GM15510 (cell line): Measurements from ENCODE around the gene JMJD6.

Experiments
- POLR2A ChIP-seq: IDR thresholded peaks from 3 replicates; pipeline ENCODE4 v1.6.1; 2011; ENCODE audit warnings: borderline replicate concordance; ENCODE audit not compliant: insufficient read length; ENCODE audit errors: extremely low read depth

The JMJD6 gene

DNA sequence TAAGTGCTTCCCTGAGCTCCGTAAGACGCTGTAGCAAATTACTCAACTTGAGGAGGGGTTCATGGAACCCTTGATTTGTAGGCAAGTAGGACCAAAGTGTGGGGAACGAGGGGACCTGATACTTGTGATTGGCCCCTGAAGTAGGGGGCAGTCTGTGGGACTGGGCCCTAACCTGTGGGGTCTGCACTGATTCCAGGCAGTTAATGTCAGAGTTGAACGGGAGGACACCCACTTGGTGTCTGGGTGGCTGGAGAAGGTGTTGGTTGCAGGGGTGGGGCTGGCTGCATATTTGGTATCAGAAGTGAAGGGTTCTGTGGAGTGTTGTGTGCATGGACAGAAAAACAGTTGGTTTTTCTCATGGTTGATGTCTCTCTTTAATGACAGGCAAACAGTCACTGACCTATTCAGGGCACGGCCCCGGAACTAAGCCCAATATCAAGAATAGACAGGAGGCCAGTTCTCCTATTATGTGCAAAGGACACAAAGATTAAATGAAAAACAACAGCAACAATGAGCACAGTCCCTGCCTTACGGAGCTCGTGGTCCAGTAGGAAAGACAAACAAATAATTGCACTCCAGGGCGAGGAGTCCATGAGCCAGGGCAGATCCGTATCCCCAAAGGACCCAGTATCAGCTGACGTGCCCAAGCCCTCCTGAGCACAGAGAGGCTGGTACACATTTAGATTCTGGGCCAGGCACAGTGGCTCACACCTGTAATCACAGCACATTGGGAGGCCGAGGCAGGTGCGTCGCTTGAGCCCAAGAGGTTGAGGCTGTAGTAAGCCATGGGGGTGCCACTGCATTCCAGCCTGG is 34.8 kb downstream of the JMJD6 start:
- TF ChIP-seq POLR2A: no peak

DNA sequence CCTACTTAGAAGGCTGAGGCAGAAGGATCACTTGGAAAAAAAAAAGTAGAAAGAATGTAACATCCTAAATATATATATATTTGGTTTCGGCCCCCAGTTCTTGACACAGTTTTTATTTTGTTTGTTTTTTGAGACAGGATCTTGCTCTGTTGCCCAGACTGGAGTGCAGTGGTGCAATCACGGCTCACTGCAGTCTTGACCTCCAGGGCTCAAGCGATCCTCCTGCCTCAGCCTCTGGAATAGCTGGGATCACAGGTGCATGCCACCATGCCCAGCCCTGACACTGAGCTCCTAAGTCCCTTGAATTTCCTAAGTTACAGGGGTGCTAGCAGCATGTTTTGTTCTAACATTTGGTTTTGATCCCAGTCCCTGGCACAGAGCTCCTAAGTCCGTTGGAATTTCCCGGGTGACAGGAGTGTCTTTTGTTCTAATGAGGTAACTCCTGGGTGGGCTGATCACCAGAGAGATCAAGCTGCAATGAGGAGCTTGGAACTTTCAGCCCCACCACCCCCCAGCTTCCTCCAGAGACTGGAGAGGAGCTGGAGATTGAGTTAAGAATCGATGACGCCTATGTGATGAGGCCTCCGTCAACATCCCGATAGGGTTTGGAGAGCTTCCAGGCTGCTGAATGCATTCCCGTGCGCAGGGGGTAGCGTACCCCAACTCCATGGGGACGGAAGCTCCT is 35.7 kb downstream of the JMJD6 start:
- no peak for TF ChIP-seq POLR2A

DNA sequence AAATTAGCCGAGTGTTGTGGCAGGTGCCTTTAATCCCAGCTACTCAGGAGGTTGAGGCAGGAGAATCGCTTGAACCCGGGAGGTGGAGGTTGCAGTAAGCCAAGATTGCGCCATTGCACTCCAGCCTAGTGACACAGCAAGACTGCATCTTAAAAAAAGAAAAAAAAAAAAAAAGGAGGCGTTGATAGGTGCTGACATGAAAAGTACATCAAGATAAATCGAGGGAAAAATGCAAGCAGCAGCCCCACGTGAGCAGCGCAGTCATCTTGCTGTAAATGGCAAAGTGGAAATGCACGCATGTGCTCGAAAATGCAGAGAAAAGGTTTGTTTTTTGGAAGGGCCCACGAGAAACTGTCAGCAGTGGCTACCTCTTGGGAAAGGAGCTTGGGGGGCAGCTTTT is 36.5 kb downstream of the JMJD6 start:
- no peak for TF ChIP-seq POLR2A

DNA sequence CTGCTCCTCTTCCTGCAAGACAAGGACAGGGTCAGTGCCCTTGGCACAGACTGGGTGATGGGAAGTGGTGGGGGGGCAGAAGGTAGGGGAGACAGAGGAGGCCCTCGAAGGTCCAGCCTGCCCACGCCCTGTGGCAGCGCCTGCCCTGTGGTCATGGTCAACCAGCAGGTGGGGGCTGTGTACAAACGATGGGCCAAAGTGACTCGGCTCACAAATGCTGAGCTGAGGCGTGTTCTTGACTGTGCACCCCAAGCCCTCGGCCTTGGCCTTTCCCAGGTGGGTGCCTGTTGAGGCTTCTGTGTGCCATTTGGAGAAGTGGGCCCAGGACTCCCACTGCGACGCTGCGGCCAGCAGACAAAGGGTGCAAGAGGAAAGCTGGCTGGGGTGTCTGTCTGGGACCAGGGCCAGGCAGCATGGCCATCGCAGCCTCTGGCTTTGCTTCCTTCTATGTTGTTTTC is 38.2 kb downstream of the JMJD6 start:
- no peak for TF ChIP-seq POLR2A

DNA sequence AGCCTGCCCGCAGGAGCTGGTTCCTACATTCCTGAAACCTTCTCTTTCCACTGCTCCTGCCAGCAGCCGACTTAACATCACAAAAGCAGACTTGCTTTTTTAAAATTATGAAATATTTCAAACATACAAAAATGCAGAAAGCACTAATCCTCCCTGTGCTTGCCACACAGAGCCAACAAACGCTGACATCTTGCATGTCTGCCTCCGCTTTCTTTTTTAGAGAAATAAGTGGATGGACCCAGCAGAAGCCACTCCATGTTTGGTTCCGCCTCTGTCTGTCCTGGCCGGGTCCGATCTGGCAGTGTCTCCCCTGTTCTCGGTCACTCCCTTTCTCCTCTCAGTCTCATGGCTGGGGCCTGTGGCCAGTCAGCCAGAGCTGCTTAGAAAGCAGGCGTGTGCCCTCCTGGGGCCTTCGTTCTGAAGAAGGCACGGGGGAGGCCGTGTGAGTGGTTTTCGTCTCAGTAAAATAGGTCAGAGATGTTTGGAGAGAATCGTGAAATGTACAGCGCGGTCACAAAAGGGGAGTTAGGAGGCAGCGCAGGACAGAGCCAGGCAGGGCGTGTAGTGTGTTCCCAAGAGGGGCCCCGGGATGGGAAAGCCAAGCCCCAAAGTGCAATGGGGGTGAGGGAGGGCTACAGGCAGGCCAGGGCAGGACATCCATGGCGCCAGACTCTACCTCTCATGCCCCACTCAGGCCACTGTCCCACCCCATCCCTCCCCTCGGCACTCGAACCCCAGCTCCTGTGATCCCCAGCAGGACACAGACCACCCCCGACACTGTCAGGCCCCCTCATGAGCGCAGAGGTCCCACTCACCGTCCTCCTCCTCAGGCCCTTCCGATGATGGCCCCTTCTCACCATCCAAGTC is 38.9 kb downstream of the JMJD6 start:
- no peak for TF ChIP-seq POLR2A

DNA sequence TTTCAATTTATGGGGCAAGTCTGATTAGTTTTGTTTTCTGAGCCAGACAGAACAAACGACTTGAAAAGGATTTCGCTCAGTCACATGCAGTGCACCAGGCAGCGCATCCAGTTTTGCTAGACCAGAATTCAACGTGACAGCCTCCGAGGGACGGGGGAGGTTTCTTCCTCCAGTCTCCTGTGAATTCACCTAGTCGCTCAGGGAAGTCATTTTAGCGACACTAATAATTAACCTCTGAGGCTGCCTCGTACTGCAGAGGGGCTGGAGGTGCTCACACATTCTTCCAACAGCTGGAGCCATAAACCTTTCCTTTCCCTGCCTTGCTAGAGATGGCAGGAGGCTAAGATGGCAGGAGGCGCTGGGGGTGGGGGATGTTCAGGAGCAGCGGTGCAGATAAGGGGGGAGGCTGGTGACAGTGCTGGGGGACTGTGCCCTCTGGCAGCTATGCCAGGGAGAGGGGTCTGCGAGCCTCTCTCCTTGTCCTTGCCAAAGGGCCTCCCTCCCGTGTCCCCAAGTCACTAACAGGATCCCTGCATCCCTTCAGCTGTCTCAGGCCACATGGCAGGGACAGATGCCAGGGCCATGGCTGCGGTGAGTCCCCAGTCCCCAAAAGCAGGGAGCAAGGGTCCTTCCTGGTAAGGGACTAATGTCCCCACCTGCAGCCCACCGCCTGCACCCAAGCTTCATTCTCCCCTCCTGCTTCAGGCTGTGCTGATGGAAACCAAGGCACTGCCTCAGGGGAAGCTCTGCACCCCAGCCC is 39.7 kb downstream of the JMJD6 start:
- no peak for TF ChIP-seq POLR2A

DNA sequence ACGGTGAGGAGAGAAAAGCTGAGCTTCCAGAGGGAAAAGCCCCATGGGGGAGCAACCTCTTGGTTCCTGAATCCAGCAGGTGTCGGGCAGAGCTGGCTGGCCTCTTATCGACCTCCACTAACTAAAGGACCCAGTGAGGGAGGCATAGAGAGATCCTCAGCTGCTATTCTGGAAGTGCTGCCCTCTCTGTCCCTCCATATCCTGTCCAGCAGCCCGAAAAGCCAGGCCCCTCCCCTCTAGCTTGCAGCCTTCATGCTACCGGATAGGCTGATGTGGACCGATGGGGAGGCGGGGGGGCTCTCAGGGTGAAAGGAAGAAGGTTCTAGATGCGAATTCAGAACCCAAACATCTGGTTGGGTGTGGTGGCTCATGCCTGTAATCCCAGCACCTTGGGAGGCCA is 40.6 kb downstream of the JMJD6 start:
- TF ChIP-seq POLR2A: no peak

DNA sequence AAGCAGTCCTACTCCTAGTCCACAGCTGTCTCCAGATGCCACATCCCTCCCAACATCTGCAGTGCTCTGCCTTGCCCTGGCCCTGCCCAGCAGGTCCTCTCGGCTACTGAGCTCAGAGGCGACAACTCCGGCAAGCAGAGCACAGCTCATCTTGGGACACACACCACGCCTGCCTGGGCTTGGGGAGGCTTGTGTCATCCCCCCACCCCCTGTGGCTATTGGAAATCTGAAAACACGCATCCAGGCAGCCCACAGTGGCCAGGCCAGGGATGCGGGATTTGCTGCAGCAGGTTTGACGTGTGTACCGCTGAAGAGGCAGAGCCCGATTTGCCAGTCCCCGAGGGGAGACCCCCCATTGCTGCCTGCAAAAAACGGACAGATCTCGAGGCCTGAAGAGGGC is 41.0 kb downstream of the JMJD6 start:
- TF ChIP-seq POLR2A: no peak

DNA sequence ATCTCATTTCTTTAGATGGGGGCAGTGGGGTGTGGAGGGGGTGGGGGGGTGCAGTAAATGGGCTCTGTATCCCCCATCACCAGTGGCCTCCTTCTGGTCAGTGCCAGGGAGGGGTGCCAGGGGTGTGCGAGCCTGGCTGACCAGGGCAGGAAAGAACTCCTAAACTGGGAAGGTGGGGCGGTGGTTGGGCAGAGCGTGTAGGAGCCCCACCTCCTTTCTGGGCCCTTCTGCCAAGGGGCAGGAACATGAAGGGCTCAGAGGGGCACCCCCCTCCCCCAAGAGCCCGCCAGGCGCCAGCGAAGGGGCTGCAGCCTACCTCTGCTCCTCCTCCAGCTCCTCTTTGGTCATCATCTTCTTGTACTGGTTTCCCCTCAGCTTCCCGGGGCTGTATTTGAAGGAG is 41.6 kb downstream of the JMJD6 start:
- TF ChIP-seq POLR2A: no peak

DNA sequence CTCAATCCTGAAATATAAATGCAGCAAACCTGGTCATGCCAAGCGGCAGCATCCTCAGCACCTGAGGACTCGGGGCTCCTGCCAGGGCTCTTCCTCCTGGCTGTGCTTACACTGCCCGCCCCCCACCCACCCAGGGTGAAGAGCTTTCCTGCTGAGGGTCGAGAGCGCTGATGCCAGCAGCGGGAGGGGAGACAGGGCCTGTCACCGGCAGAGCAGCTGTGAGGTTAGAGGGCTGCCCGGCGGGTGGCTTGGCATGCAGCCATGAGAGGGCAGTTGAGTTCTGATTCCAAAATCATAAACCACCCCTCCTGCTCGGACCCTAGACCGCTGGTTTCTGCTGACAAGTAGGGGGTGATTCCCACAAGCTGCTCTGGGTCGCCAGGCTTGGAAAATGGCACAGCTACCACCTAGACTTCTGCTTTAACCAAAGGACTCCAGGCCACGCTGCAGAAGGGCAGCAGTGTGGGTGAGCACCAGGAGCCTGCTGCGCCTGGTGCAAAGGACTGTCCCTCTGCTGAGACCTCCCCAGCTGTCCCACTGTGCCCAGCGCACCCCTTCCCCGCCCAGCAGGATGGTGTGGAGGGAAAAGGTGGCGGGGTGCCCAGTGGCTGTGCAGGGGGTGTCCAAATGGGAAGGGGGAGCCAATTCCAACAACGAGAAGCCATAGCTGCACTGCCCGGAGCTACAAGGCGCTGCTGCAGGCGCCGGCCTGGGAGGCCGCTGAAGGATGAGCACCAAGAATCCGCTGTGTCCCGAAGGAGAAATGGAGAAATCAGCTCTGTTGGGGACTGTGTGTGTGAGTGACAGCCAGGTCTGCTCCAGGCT is 42.3 kb downstream of the JMJD6 start:
- no peak for TF ChIP-seq POLR2A

DNA sequence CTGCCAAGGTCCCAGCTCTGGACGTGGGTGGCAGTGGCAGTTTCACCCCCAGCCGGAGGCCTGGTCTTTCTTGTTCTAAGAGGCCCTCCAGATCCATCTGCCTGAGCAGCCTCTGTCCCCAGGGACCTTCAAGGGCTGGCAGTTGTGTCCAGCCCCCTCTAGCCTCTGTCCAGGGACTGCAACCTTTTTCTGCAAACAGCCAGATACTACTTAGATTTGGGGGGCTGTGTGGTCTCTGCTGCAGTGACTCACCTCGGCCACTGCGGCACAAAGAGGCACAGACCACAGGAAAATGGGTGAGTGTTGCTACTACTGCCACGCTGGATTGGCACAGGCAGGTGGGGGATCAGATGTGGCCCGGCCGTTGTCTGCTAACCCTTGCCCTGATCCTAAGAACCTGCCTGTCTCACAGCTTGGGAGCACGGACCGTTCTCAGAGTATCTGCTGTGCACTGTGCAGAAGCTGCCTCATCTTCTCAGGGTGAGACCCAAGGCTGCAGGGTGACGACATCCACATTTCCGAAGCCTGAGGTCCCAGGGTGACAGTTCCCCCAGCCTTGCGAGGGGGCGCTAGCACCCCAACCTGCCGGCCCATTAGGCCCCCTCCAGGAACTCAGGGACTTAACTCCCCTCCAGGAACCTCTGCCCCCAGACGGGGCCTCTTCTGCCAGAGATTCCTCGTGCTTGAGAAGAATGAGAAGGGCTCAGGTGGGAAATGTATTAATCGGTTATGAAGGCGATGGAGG is 43.2 kb downstream of the JMJD6 start:
- no peak for TF ChIP-seq POLR2A

DNA sequence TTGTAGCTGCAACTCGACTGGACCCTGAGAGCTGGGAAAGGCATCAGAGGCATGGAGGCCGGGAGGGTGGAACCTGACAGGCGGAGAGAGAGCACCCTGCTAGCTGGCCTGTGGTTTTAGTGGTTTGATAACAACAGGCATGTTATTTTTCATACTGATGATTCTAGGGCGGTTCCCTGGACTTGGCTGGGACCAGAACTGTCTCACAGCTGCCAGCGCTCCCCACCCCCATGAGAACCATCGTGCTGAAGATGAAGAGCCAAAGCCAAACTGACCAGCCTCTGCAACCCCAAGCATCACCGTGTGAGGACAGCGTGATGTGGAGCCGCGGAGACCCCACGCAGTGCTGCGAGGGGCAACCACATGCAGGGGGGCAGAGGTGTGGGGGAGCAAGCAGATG is 44.1 kb downstream of the JMJD6 start:
- TF ChIP-seq POLR2A: no peak
